Osteocyte (in vitro differentiated cells): Measurements from ENCODE around the gene CACNA1H. TPM values are rescaled to one million over a fixed set of nuclear protein-coding genes. Genes with fewer than 3 reads are reported as not detected.

ENCODE experiments used
- DNase-seq: peaks from one replicate; pipeline ENCODE4 v3.0.0; 2021; ENCODE audit warnings: mixed read lengths; ENCODE audit not compliant: unreplicated experiment; ENCODE audit errors: extremely low spot score
- H3K27ac Mint-ChIP-seq: one replicate; pipeline ENCODE4 v1.8.0; 2021; ENCODE audit warnings: mild to moderate bottlenecking, mixed read lengths; ENCODE audit not compliant: unreplicated experiment
- H3K27me3 Mint-ChIP-seq: one replicate; pipeline ENCODE4 v1.8.0; 2021; ENCODE audit warnings: mixed read lengths; ENCODE audit not compliant: unreplicated experiment
- H3K36me3 Mint-ChIP-seq: one replicate; pipeline ENCODE4 v1.8.0; 2021; ENCODE audit warnings: mixed read lengths; ENCODE audit not compliant: unreplicated experiment
- H3K4me1 Mint-ChIP-seq: one replicate; pipeline ENCODE4 v1.8.0; 2021; ENCODE audit warnings: mixed read lengths; ENCODE audit not compliant: unreplicated experiment
- H3K4me3 Mint-ChIP-seq: one replicate; pipeline ENCODE4 v1.8.0; 2021; ENCODE audit warnings: mild to moderate bottlenecking, moderate library complexity, mixed read lengths; ENCODE audit not compliant: unreplicated experiment
- H3K9me3 Mint-ChIP-seq: one replicate; pipeline ENCODE4 v1.8.0; 2021; ENCODE audit warnings: mixed read lengths; ENCODE audit not compliant: unreplicated experiment
- CTCF ChIP-seq: fragments of 200-600 bp; sonication (generic); IDR thresholded peaks from 2 replicates; pipeline ENCODE4 v1.5.0; 2021; ENCODE audit warnings: antibody characterized with exemption, mild to moderate bottlenecking, moderate library complexity
- total RNA-seq: library from RNA; stranded (reverse); gene quantifications from 2 replicates; pipeline ENCODE4 v1.2.1, GENCODE V29; 2021

Gene CACNA1H
- total RNA-seq, 1 donor from 2014 or later: 21.2 TPM

DNA sequence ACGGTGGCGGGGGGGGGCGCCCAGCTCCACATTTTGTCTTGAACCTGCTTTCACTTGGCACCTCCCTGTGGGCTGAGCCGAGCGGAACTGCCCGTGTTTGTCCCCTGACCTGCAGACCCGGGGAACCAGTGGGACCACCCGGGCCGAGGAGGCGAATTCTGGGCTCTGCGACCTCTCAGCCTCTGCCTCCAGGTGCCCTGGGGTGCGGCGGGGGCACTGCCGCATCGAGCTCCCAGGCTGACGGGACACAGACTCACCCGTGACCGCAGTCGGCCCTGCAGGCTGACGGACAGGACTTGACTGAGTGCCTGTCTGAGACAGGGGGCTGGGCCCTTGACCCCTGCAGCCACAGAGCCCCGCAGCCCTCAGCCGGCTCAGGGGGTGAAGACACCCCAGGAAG is 45.8 kb upstream of the CACNA1H start:
- no peak overlapping the region for H3K27ac Mint-ChIP-seq
- H3K27me3 Mint-ChIP-seq: peaks cover 7% of the 10 kb centered on the region
- no peaks in the 10 kb centered on the region for H3K9me3 Mint-ChIP-seq
- no peaks in the 10 kb centered on the region for H3K36me3 Mint-ChIP-seq
- TF ChIP-seq CTCF: no peak
- no peaks in the 10 kb centered on the region for H3K4me1 Mint-ChIP-seq
- DNase-seq: no peak
- no peak overlapping the region for H3K4me3 Mint-ChIP-seq

GRCh38 chr16:1107731-1108130 is 45.2 kb upstream of the CACNA1H start:
- no peak for DNase-seq
- H3K36me3 Mint-ChIP-seq: no peaks in the 10 kb centered on the region
- H3K27ac Mint-ChIP-seq: no peak overlapping the region
- peaks cover 7% of the 10 kb centered on the region for H3K27me3 Mint-ChIP-seq
- no peaks in the 10 kb centered on the region for H3K9me3 Mint-ChIP-seq
- H3K4me1 Mint-ChIP-seq: no peaks in the 10 kb centered on the region
- H3K4me3 Mint-ChIP-seq: no peak overlapping the region
- no peak for TF ChIP-seq CTCF

DNA sequence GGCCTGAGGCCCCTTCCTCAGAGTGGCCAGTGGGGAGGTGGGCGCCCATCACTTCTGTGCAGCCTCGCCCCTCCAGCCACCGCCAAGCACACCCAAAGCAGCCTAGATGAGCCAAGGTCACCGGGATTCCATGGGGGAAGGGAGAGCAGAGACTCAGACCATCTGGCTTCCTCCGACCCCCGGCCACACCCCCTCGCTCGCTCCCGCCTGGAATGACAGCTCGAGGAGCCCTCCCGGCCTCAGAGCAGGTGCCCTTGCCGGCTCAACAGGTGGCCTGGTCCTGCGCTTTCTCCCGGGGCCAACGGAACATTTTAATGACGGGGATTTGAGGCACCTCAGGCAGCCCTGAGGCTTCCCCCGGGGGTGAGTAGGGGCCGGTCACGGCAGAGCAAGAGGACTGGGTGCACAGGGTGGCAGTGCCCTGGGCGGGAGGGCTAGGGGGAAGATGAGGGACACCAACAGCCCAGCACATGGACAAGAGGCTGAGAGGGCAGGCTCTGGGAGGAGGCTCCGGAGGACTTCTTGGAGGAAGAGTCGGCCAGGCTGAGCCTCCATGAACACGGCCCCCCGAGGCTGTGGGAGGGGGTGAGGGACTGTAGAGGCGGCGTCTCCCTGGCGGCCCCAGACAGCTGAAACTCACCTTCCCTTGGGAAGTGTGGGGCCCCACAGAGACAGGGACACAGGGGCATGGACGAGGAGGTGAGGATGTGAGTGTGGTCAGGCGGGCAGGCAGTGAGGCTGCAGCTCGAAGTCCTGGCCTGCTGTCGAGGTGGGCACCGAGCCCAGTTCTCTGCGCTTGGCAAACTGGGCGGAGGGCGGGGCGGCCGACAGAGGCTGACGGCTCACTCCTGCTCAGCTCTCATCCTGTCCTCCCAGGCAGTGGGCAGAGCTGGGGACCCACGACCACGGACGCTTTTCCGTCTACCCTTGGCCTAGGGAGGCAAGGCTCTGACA is 44.3 kb upstream of the CACNA1H start:
- Mint-ChIP-seq H3K4me1 (no peaks in the 10 kb centered on the region), H3K27ac (no peak overlapping the region), H3K36me3 (no peaks in the 10 kb centered on the region), H3K4me3 (no peak overlapping the region), H3K9me3 (no peaks in the 10 kb centered on the region), H3K27me3 (peaks cover 7% of the 10 kb centered on the region)
- no peak for DNase-seq
- TF ChIP-seq CTCF: no peak

GRCh38 chr16:1109648-1110047 is 43.3 kb upstream of the CACNA1H start:
- no peaks in the 10 kb centered on the region for H3K4me1 Mint-ChIP-seq
- no peak overlapping the region for H3K4me3 Mint-ChIP-seq
- TF ChIP-seq CTCF: no peak
- H3K9me3 Mint-ChIP-seq: no peaks in the 10 kb centered on the region
- no peaks in the 10 kb centered on the region for H3K36me3 Mint-ChIP-seq
- H3K27me3 Mint-ChIP-seq: peaks cover 7% of the 10 kb centered on the region
- no peak overlapping the region for H3K27ac Mint-ChIP-seq
- no peak for DNase-seq

- H3K9me3 Mint-ChIP-seq: no peaks in the 10 kb centered on the region
- no peaks in the 10 kb centered on the region for H3K4me1 Mint-ChIP-seq
- no peak overlapping the region for H3K27ac Mint-ChIP-seq
- DNase-seq: no peak
- no peak for TF ChIP-seq CTCF
- H3K27me3 Mint-ChIP-seq: peaks cover 7% of the 10 kb centered on the region
- no peaks in the 10 kb centered on the region for H3K36me3 Mint-ChIP-seq
- H3K4me3 Mint-ChIP-seq: no peak overlapping the region
These were observed 40.3 kb upstream of the CACNA1H start for GRCh38 chr16:1112506-1113184.
